OCI-LY7 (cell line): ENCODE results near the gene UBE2Q1. TPM values are rescaled to one million over a fixed set of nuclear protein-coding genes. Genes with fewer than 3 reads are reported as not detected.

Experiments
- BruUV-seq: library from RNA; stranded (reverse); fragments of 400-500 nt; replicated peaks from 2 replicates; lab custom pipeline; 2021; lab: Mats Ljungman, UMichigan
- CTCF ChIA-PET: fragments of 300-600 bp; sonication (Branson Sonifier 250); formaldehyde crosslinking; loops from one replicate; lab custom pipeline; 2022; ENCODE audit warnings: antibody characterized with exemption; ENCODE audit not compliant: unreplicated experiment; lab: Charles Lee
- POLR2A ChIA-PET: fragments of 300-600 bp; sonication (Branson Sonifier 250); formaldehyde crosslinking; loops from one replicate; lab custom pipeline; 2022; ENCODE audit warnings: antibody characterized with exemption; lab: Charles Lee
- DNase-seq: peaks from one replicate; pipeline ENCODE4 v3.0.0-alpha.2; 2015; ENCODE audit warnings: low spot score
- H2AFZ ChIP-seq: fragments of 200-600 bp; sonication (generic), shearing (Covaris generic); 2 replicates; pipeline ENCODE4 v1.6.1; 2014; ENCODE audit warnings: mild to moderate bottlenecking, antibody characterized with exemption, low read length, moderate library complexity
- H3K27ac ChIP-seq: fragments of 200-600 bp; sonication (generic); 2 replicates; pipeline ENCODE4 v1.5.1; 2014; ENCODE audit warnings: mixed run types, low read depth, mild to moderate bottlenecking, moderate library complexity, low read length, inconsistent platforms; ENCODE audit not compliant: poor library complexity, severe bottlenecking
- H3K36me3 ChIP-seq: fragments of 200-600 bp; sonication (generic); 2 replicates; pipeline ENCODE4 v1.6.1; 2014; ENCODE audit warnings: mild to moderate bottlenecking, antibody characterized with exemption, low read length, moderate library complexity, mixed read lengths; ENCODE audit not compliant: insufficient read depth
- H3K4me1 ChIP-seq: fragments of 200-600 bp; sonication (generic); 2 replicates; pipeline ENCODE4 v1.5.1; 2014; ENCODE audit warnings: mild to moderate bottlenecking, low read length; ENCODE audit not compliant: insufficient read depth, poor library complexity, severe bottlenecking
- H3K4me2 ChIP-seq: fragments of 200-600 bp; sonication (generic); 2 replicates; pipeline ENCODE4 v1.6.1; 2014; ENCODE audit warnings: mild to moderate bottlenecking, low read length
- H3K4me3 ChIP-seq: fragments of 200-600 bp; sonication (generic); 2 replicates; pipeline ENCODE4 v1.5.1; 2014; ENCODE audit warnings: mild to moderate bottlenecking, low read depth, low read length; ENCODE audit not compliant: poor library complexity, severe bottlenecking
- H3K79me2 ChIP-seq: fragments of 200-600 bp; sonication (generic); 2 replicates; pipeline ENCODE4 v1.6.1; 2016; ENCODE audit warnings: low read depth, mild to moderate bottlenecking, low read length, moderate library complexity, mixed read lengths; ENCODE audit not compliant: insufficient read depth
- H3K9me2 ChIP-seq: fragments of 200-600 bp; sonication (generic); 2 replicates; pipeline ENCODE4 v1.6.1; 2016; ENCODE audit warnings: mild to moderate bottlenecking, low read length, mixed read lengths; ENCODE audit not compliant: insufficient read depth
- H3K9me3 ChIP-seq: fragments of 200-600 bp; sonication (generic); 2 replicates; pipeline ENCODE4 v1.6.1; 2014; ENCODE audit warnings: mild to moderate bottlenecking, mixed run types, low read length, mixed read lengths
- H4K20me1 ChIP-seq: fragments of 200-600 bp; sonication (generic); 2 replicates; pipeline ENCODE4 v1.6.1; 2014; ENCODE audit warnings: mild to moderate bottlenecking, antibody characterized with exemption, low read length, moderate library complexity, mixed read lengths; ENCODE audit not compliant: insufficient read depth
- CTCF ChIP-seq: fragments of 200-600 bp; sonication (generic); conservative IDR thresholded peaks from 2 replicates; pipeline ENCODE4 v1.5.1; 2014; ENCODE audit warnings: mild to moderate bottlenecking, antibody characterized with exemption, low read length, moderate library complexity, mixed read lengths
- EZH2phosphoT487 ChIP-seq: fragments of 200-600 bp; sonication (generic); IDR thresholded peaks from 2 replicates; pipeline ENCODE4 v1.6.1; 2018; ENCODE audit warnings: low read depth, borderline replicate concordance, mild to moderate bottlenecking, mixed run types, antibody characterized with exemption, low read length, moderate library complexity, mixed read lengths
- intact Hi-C: fragments of 100-400 bp; cut with micrococcal nuclease; formaldehyde crosslinking; loops from one replicate; pipeline ENCODE4 v1.10.0; 2022; ENCODE audit not compliant: unreplicated experiment
- total RNA-seq, 2 experiments: library from RNA; depleted of rRNA in 1 of 2; stranded (reverse); fragments of >200 nt in 1 of 2; shearing (Covaris generic) in 1 of 2; gene quantifications; 2 replicates each; pipeline ENCODE4 v1.2.3, GENCODE V29; 2014 to 2022

UBE2Q1 gene
- total RNA-seq, 2 experiments from 2014 or later: 34.6 to 84.5 TPM

DNA sequence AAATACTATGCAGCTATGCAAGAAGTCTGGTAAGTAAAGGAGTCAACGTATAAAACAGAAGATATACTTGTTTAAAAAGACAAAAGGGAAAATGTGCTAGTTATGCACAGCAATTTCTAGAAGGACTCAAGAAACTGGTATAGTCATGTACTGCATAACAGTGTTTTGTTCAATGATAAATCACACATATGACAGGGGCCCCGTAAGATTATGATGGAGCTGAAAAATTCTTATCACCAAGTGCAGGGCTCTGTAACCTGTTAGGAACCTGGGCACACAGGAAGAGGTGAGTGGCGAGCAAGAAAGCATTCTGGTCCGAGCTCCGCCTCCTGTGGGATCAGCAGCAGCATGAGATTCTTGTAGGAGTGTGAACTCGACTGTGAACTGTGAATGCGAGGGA, 36.3 kb upstream of the UBE2Q1 start:
- no peak overlapping the region for H2AFZ ChIP-seq
- intact Hi-C loops: no loop called here
- ChIA-PET POLR2A (interaction anchor here (0.7 to 0.8 kb wide), 3 partner anchors 11 to 107 kb away, joined by 3 to 5 read pairs (median 3); no protein-coding TSS in a partner anchor), CTCF (no interaction called here)
- no peaks in the 10 kb centered on the region for H3K9me2 ChIP-seq
- TF ChIP-seq CTCF (no peak), EZH2phosphoT487 (no peak)
- H3K4me2 ChIP-seq: no peak overlapping the region
- H3K4me3 ChIP-seq: no peak overlapping the region
- no peaks in the 10 kb centered on the region for H3K9me3 ChIP-seq
- no peak overlapping the region for H3K27ac ChIP-seq
- peaks cover 97% of the 10 kb centered on the region for H3K36me3 ChIP-seq
- BruUV-seq: no TSS peak
- peaks cover 3% of the 10 kb centered on the region; the same call in 1 of the 2 replicates for H4K20me1 ChIP-seq
- H3K79me2 ChIP-seq: 0 out of 2 replicates have a peak, but pooled peaks cover 3% of the 10 kb centered on the region
- H3K4me1 ChIP-seq: no peaks in the 10 kb centered on the region
- DNase-seq: no peak

- Histone ChIP-seq H3K27ac (no peak overlapping the region), H2AFZ (no peak overlapping the region), H3K4me3 (no peak overlapping the region), H3K4me2 (no peak overlapping the region), H3K9me3 (no peaks in the 10 kb centered on the region), H4K20me1 (no peaks in the 10 kb centered on the region), H3K36me3 (peaks cover 97% of the 10 kb centered on the region), H3K9me2 (no peaks in the 10 kb centered on the region), H3K4me1 (no peaks in the 10 kb centered on the region), H3K79me2 (no peaks in the 10 kb centered on the region)
- intact Hi-C loops: no loop called here
- no peak for DNase-seq
- ChIA-PET POLR2A (interaction anchor here (0.5 kb wide), 1 partner anchor 273 kb away, joined by 3 read pairs; no protein-coding TSS in a partner anchor), CTCF (no interaction called here)
- no peak for TF ChIP-seq CTCF
- no peak for TF ChIP-seq EZH2phosphoT487
- BruUV-seq: no TSS peak
Measured at GRCh38 chr1:154593390-154593789, 34.9 kb upstream of the UBE2Q1 start.

DNA sequence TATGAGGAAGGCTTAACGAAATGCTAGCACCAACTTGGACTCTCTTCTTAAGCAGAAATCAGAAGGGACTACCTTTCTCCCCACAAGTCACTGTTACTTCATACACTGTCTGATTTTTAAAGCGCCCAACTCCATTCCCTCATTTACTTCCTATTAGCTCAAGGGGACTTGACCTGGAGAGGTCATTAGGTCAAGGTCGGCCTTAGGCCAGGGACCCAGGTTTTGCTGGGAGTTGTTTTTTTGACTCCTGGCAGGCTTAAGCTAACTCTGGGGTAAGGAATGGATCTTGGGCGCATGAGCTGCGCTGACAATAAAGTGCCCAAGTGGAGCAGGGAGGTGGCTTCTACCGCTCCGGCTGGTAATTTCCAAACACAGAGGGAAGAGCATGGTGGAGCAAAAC, 32.7 kb upstream of the UBE2Q1 start:
- Histone ChIP-seq H2AFZ (no peak overlapping the region), H3K36me3 (peaks cover 97% of the 10 kb centered on the region), H3K4me1 (no peaks in the 10 kb centered on the region), H3K9me2 (no peaks in the 10 kb centered on the region), H3K4me3 (no peak overlapping the region), H3K4me2 (no peak overlapping the region), H3K9me3 (no peaks in the 10 kb centered on the region), H3K79me2 (no peaks in the 10 kb centered on the region), H4K20me1 (no peaks in the 10 kb centered on the region), H3K27ac (no peak overlapping the region)
- no peak for DNase-seq
- ChIA-PET CTCF (no interaction called here), POLR2A (no interaction called here)
- TF ChIP-seq CTCF (no peak), EZH2phosphoT487 (no peak)
- no TSS peak for BruUV-seq
- intact Hi-C loops: no loop called here
